Pancreas (tissue), 10 donors: ENCODE results near the gene DGKG. TPM values are rescaled to one million over a fixed set of nuclear protein-coding genes. Genes with fewer than 3 reads are reported as not detected.

Source experiments
- ATAC-seq, 4 donors: fragments of 200-7000 bp; cut with Tn5 transposase; one replicate each; pipeline versions ENCODE4 v1.8.0 to v1.9.1; 2020; ENCODE audit warnings: mild to moderate bottlenecking in 4 of 4, moderate library complexity in 4 of 4
- DNase-seq, 6 donors: peaks; one replicate each; pipeline ENCODE4 v3.0.0-alpha.2; 2020
- FAIRE-seq: peaks from 2 replicates; lab custom pipeline; 2012; peaks lifted over from hg19 to GRCh38; lab: Jason Lieb, UNC
- H3K27ac ChIP-seq, 4 donors: fragments of 200-600 bp; sonication (generic); 1 replicate in 3 of 4; 2 replicates in 1 of 4; pipeline versions ENCODE4 v1.5.0 to v1.8.0; 2020
- H3K27me3 ChIP-seq, 4 donors: fragments of 200-600 bp; one replicate each; pipeline ENCODE4 v1.8.0; 2021
- H3K36me3 ChIP-seq, 3 donors: fragments of 200-600 bp; sonication (generic) in 1 of 3; one replicate each; pipeline versions ENCODE4 v1.5.0 to v1.8.0; 2020 to 2021
- H3K4me1 ChIP-seq, 3 donors: fragments of 200-600 bp; one replicate each; pipeline ENCODE4 v1.8.0; 2021
- H3K4me3 ChIP-seq, 4 donors: fragments of 200-600 bp; sonication (generic) in 2 of 4; one replicate each; pipeline versions ENCODE4 v1.5.0 to v1.8.0; 2020 to 2021
- H3K9me3 ChIP-seq, 4 donors: fragments of 200-600 bp; one replicate each; pipeline ENCODE4 v1.8.0; 2021
- CTCF ChIP-seq, 4 donors: fragments of 200-600 bp; sonication (generic) in 3 of 4; IDR thresholded peaks; one replicate each; pipeline versions ENCODE4 v1.5.0 to v1.8.0; 2021; ENCODE audit warnings: antibody characterized with exemption in 4 of 4
- WGBS, 2 donors: extraction: QIAGEN DNeasy Blood & Tissue Kit; methylation state at CpG; one replicate each; pipeline ENCODE4 v1.1.7; 2013; 5-methylcytosine and 5-hydroxymethylcytosine counted together
- intact Hi-C, 3 donors: fragments of 100-400 bp; cut with DNase I; formaldehyde crosslinking; loops; one replicate each; pipeline versions ENCODE4 v1.11.1 to v1.14.2; 2022
- polyA plus RNA-seq, 2 donors: library from polyadenylated mRNA; stranded (reverse); fragments of 200-250 nt; gene quantifications; one replicate each; pipeline ENCODE4 v1.2.3, GENCODE V29; 2013
- total RNA-seq, 6 donors: library from RNA; stranded (reverse); fragmentation: NEBNext Ultra II Directional in 4 of 6; extraction: Animal tissue kit (Norgen Biotek cat#: 25700) in 4 of 6; gene quantifications; one replicate each; pipeline versions ENCODE4 v1.2.1 to v1.2.4, GENCODE V29; 2021 to 2023
- donor health status: healthy with polysubstance abuse.
- donor health status: DM: no; HTN: no; CAD: no; lungs with moderate emphysema.
- donor health status: DM: no; HTN: no; CAD: no.
- donor health status: control.
- donor health status: control.
- donor health status: Bipolar disorder and iron deficiency.
- donor health status: DM: yes; HTN: yes; CAD: no.
- donor health status: DM: no; HTN: no; CAD: no.
- donor health status: DM: no; HTN: no; CAD: no.
- donor health status: DM: yes; HTN: yes; CAD: no.

DGKG gene
- total and polyA plus RNA-seq, 8 donors: 0.16 to 2.0 (median 0.88) TPM

GRCh38 chr3:186224041-186224610, 137.9 kb downstream of the DGKG start:
- WGBS, 2 donors: 79 to 83% methylated on average over 7 of the region's 7 CpGs

GRCh38 chr3:186223476-186223875, 138.6 kb downstream of the DGKG start:
- 76 to 80% methylated on average over 5 of the region's 5 CpGs for WGBS, 2 donors
- DNase-seq: no peak
- no peaks in the 10 kb centered on the region for H3K4me1 ChIP-seq

More at GRCh38 chr3:186224041-186224610, 137.9 kb downstream of the DGKG start:
- Histone ChIP-seq H3K4me3 (no peak overlapping the region), H3K4me1 (no peaks in the 10 kb centered on the region), H3K9me3 (no peaks in the 10 kb centered on the region), H3K27ac (no peak overlapping the region), H3K36me3 (no peaks in the 10 kb centered on the region), H3K27me3 (no peaks in the 10 kb centered on the region)
- FAIRE-seq (no peak), DNase-seq (no peak), ATAC-seq (no peak)
- intact Hi-C loops: no loop called here
- no peak for TF ChIP-seq CTCF (IDR thresholded peaks at IDR 0.05)

GRCh38 chr3:186221760-186222378, 140.2 kb downstream of the DGKG start:
- intact Hi-C loops: no loop called here
- DNase-seq (no peak), ATAC-seq (no peak), FAIRE-seq (no peak)
- Histone ChIP-seq H3K4me3 (no peak overlapping the region), H3K36me3 (no peaks in the 10 kb centered on the region), H3K9me3 (no peaks in the 10 kb centered on the region), H3K27ac (no peak overlapping the region), H3K4me1 (peaks cover 0 to 5% (median 0%) of the 10 kb centered on the region in 3 donors), H3K27me3 (no peaks in the 10 kb centered on the region)
- TF ChIP-seq CTCF (IDR thresholded peaks at IDR 0.05): no peak
- 86 to 88% methylated on average over 15 of the region's 15 CpGs for WGBS, 2 donors

More at GRCh38 chr3:186223476-186223875, 138.6 kb downstream of the DGKG start:
- Histone ChIP-seq H3K36me3 (no peaks in the 10 kb centered on the region), H3K27ac (no peak overlapping the region), H3K4me3 (no peak overlapping the region), H3K9me3 (no peaks in the 10 kb centered on the region), H3K27me3 (no peaks in the 10 kb centered on the region)
- FAIRE-seq (no peak), ATAC-seq (no peak)
- no peak for TF ChIP-seq CTCF (IDR thresholded peaks at IDR 0.05)
- intact Hi-C loops: no loop called here

- Histone ChIP-seq H3K4me1 (peaks cover 0 to 5% (median 0%) of the 10 kb centered on the region in 3 donors), H3K9me3 (no peaks in the 10 kb centered on the region), H3K27me3 (no peaks in the 10 kb centered on the region), H3K4me3 (no peak overlapping the region), H3K36me3 (no peaks in the 10 kb centered on the region), H3K27ac (no peak overlapping the region)
- no peak for FAIRE-seq
- ATAC-seq: peak; percentile 88 to 99 (median 94)
- 54 to 57% methylated on average over 12 of the region's 12 CpGs for WGBS, 2 donors
- intact Hi-C loops: no loop called here
- TF ChIP-seq CTCF (IDR thresholded peaks at IDR 0.05): no peak
- peak in 5 of 6 donors; percentile 40 to 74 (median 65) for DNase-seq
These were observed 141.0 kb downstream of the DGKG start for GRCh38 chr3:186220911-186221645.
